ENCODE measurements around the gene ZNF679.
A peak's percentile ranks its signal among the peaks of the same experiment; 100 is the strongest.

The ZNF679 gene

DNA sequence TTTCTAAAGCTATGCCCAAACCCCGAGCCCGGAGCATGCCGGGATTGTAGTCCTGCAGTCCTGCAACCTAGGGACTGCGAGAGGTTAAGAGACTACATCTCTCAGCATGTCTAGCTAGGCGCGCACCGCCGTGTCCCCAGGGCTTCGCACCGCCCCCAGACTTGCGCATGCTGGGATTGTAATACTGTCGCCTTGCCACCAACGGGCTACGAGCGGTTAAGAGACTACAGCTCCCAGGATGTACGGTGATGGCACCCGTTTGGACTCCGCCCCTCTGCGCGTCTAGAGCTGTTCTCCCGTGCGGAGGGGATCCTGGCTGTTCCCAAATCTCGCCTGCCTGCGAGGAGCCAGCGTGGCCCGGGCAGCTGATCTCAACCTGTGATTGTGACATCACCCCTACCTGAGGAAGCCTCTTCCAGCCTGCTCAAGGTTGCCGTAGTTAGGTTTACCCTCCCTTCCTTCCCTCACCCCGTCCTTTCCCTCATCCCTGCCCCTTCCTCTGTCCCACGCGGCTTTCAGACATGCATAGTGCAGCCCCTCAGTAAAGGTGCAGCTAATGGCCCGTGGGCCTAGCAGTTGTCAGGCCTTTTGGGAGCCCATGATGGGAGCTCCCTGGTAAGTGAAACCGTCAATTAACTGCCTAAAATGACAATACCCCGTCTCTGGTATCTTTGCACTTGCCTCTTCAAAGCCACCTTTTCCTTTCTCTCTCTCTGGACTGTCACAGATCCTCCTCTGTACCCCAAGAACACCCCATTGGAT lies 79.2 kb downstream of the ZNF679 start (continued):
- no peak for TF ChIP-seq MYNN (tag by site-specific recombination; IDR thresholded peaks at IDR 0.05; ENCODE audit: borderline replicate concordance)
- peak; percentile 77 for TF ChIP-seq ATF2 (tag by site-specific recombination; IDR thresholded peaks at IDR 0.05; ENCODE audit: low read depth)
- no peak for TF ChIP-seq ZSCAN16 (tag by site-specific recombination; IDR thresholded peaks at IDR 0.05)
- TF ChIP-seq ZNF23 (tag by site-specific recombination; IDR thresholded peaks at IDR 0.05; ENCODE audit: borderline replicate concordance): no peak
- TF ChIP-seq ZSCAN23 (tag by site-specific recombination; IDR thresholded peaks at IDR 0.05): no peak
- TF ChIP-seq ZNF660 (tag by site-specific recombination; IDR thresholded peaks at IDR 0.05): no peak
- TF ChIP-seq ZNF341 (tag by site-specific recombination; IDR thresholded peaks at IDR 0.05; ENCODE audit: low read depth): peak; percentile 99
- TF ChIP-seq MEIS1 (CRISPR knock-in tag; IDR thresholded peaks at IDR 0.05; ENCODE audit: borderline replicate concordance): no peak
- no peak for TF ChIP-seq ZNF433 (tag by site-specific recombination; IDR thresholded peaks at IDR 0.05; ENCODE audit: low read depth)
- no peak for TF ChIP-seq ZFP3 (tag by site-specific recombination; IDR thresholded peaks at IDR 0.05; ENCODE audit: low read depth)
- no peak for TF ChIP-seq ZNF16 (tag by site-specific recombination; IDR thresholded peaks at IDR 0.05; ENCODE audit: low read depth)
- TF ChIP-seq ZNF518A (tag by site-specific recombination; conservative IDR thresholded peaks at IDR 0.05; ENCODE audit: low read depth): peak; percentile 43; the same call in 1 of the 2 replicates
- TF ChIP-seq GLI2 (tag by site-specific recombination; IDR thresholded peaks at IDR 0.05; ENCODE audit: borderline replicate concordance, low read depth): no peak
- TF ChIP-seq YY2 (tag by site-specific recombination; IDR thresholded peaks at IDR 0.05): no peak
- no peak for TF ChIP-seq ZNF837 (tag by site-specific recombination; IDR thresholded peaks at IDR 0.05)
- TF ChIP-seq, protein P1, sequence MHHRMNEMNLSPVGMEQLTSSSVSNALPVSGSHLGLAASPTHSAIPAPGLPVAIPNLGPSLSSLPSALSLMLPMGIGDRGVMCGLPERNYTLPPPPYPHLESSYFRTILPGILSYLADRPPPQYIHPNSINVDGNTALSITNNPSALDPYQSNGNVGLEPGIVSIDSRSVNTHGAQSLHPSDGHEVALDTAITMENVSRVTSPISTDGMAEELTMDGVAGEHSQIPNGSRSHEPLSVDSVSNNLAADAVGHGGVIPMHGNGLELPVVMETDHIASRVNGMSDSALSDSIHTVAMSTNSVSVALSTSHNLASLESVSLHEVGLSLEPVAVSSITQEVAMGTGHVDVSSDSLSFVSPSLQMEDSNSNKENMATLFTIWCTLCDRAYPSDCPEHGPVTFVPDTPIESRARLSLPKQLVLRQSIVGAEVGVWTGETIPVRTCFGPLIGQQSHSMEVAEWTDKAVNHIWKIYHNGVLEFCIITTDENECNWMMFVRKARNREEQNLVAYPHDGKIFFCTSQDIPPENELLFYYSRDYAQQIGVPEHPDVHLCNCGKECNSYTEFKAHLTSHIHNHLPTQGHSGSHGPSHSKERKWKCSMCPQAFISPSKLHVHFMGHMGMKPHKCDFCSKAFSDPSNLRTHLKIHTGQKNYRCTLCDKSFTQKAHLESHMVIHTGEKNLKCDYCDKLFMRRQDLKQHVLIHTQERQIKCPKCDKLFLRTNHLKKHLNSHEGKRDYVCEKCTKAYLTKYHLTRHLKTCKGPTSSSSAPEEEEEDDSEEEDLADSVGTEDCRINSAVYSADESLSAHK (tag by site-specific recombination; IDR thresholded peaks at IDR 0.05): no peak
- no peak for TF ChIP-seq ZNF112 (tag by site-specific recombination; IDR thresholded peaks at IDR 0.05)
- TF ChIP-seq ZNF335 (tag by site-specific recombination; conservative IDR thresholded peaks at IDR 0.05): peak; percentile 48
- TF ChIP-seq TRIM28 (IDR thresholded peaks at IDR 0.05; ENCODE audit: borderline replicate concordance, low read length): peak; percentile 82; the same call in 1 of the 2 replicates
- TF ChIP-seq, protein P2, sequence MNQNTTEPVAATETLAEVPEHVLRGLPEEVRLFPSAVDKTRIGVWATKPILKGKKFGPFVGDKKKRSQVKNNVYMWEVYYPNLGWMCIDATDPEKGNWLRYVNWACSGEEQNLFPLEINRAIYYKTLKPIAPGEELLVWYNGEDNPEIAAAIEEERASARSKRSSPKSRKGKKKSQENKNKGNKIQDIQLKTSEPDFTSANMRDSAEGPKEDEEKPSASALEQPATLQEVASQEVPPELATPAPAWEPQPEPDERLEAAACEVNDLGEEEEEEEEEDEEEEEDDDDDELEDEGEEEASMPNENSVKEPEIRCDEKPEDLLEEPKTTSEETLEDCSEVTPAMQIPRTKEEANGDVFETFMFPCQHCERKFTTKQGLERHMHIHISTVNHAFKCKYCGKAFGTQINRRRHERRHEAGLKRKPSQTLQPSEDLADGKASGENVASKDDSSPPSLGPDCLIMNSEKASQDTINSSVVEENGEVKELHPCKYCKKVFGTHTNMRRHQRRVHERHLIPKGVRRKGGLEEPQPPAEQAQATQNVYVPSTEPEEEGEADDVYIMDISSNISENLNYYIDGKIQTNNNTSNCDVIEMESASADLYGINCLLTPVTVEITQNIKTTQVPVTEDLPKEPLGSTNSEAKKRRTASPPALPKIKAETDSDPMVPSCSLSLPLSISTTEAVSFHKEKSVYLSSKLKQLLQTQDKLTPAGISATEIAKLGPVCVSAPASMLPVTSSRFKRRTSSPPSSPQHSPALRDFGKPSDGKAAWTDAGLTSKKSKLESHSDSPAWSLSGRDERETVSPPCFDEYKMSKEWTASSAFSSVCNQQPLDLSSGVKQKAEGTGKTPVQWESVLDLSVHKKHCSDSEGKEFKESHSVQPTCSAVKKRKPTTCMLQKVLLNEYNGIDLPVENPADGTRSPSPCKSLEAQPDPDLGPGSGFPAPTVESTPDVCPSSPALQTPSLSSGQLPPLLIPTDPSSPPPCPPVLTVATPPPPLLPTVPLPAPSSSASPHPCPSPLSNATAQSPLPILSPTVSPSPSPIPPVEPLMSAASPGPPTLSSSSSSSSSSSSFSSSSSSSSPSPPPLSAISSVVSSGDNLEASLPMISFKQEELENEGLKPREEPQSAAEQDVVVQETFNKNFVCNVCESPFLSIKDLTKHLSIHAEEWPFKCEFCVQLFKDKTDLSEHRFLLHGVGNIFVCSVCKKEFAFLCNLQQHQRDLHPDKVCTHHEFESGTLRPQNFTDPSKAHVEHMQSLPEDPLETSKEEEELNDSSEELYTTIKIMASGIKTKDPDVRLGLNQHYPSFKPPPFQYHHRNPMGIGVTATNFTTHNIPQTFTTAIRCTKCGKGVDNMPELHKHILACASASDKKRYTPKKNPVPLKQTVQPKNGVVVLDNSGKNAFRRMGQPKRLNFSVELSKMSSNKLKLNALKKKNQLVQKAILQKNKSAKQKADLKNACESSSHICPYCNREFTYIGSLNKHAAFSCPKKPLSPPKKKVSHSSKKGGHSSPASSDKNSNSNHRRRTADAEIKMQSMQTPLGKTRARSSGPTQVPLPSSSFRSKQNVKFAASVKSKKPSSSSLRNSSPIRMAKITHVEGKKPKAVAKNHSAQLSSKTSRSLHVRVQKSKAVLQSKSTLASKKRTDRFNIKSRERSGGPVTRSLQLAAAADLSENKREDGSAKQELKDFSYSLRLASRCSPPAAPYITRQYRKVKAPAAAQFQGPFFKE (tag by site-specific recombination; IDR thresholded peaks at IDR 0.05; ENCODE audit: borderline replicate concordance): no peak
- TF ChIP-seq ZNF501 (tag by site-specific recombination; IDR thresholded peaks at IDR 0.05): no peak
- TF ChIP-seq KLF17 (tag by site-specific recombination; IDR thresholded peaks at IDR 0.05): no peak
- no peak for TF ChIP-seq GFI1B (tag by site-specific recombination; IDR thresholded peaks at IDR 0.05)
